GM23338 (cell line): ENCODE measurements around the gene FOXK2. TPM values are rescaled to one million over a fixed set of nuclear protein-coding genes. Genes with fewer than 3 reads are reported as not detected.
"Not testable (repeated sequence)": the region's sequence is repeated elsewhere in the genome, so short reads cannot be mapped to it uniquely, and the experiment has no call there.

ENCODE experiments used
- ATAC-seq: fragments of 200-7000 bp; cut with Tn5 transposase; 3 replicates; pipeline ENCODE4 v1.9.1; 2020
- DNase-seq: peaks from one replicate; pipeline ENCODE4 v3.0.0-alpha.2; 2015; ENCODE audit warnings: low spot score
- H2AFZ ChIP-seq: fragments of 200-600 bp; sonication (generic); 2 replicates; pipeline ENCODE4 v1.8.0; 2016; ENCODE audit warnings: antibody characterized with exemption, mild to moderate bottlenecking, moderate library complexity
- H3F3A ChIP-seq: fragments of 200-600 bp; sonication (generic); replicated peaks from 2 replicates; pipeline ENCODE4 v1.8.0; 2017; ENCODE audit warnings: antibody characterized with exemption, mixed run types, low read depth
- H3K27ac ChIP-seq: fragments of 200-600 bp; sonication (generic); 2 replicates; pipeline ENCODE4 v1.6.1; 2016; ENCODE audit warnings: low read depth
- H3K27me3 ChIP-seq: fragments of 200-600 bp; sonication (generic); 2 replicates; pipeline ENCODE4 v1.8.0; 2016; ENCODE audit warnings: mild to moderate bottlenecking, mixed run types, moderate library complexity; ENCODE audit not compliant: insufficient read depth
- H3K36me3 ChIP-seq: fragments of 200-600 bp; sonication (generic); 2 replicates; pipeline ENCODE4 v1.8.0; 2016; ENCODE audit warnings: mild to moderate bottlenecking; ENCODE audit not compliant: insufficient read depth
- H3K4me1 ChIP-seq: fragments of 200-600 bp; sonication (generic); 2 replicates; pipeline ENCODE4 v1.8.0; 2016; ENCODE audit warnings: mild to moderate bottlenecking, moderate library complexity; ENCODE audit not compliant: insufficient read depth
- H3K4me2 ChIP-seq: fragments of 200-600 bp; sonication (generic); 2 replicates; pipeline ENCODE4 v1.7.1; 2017; ENCODE audit warnings: mixed run types
- H3K4me3 ChIP-seq: fragments of 200-600 bp; sonication (generic); 2 replicates; pipeline ENCODE4 v1.6.1; 2016; ENCODE audit warnings: mixed run types
- H3K79me2 ChIP-seq: fragments of 200-600 bp; sonication (generic); replicated peaks from 2 replicates; pipeline ENCODE4 v1.8.0; 2017; ENCODE audit warnings: mild to moderate bottlenecking; ENCODE audit not compliant: insufficient read depth
- H3K9me2 ChIP-seq: fragments of 200-600 bp; sonication (generic); 2 replicates; pipeline ENCODE4 v1.8.0; 2017; ENCODE audit not compliant: insufficient read depth
- H4K20me1 ChIP-seq: fragments of 200-600 bp; sonication (generic); replicated peaks from 2 replicates; pipeline ENCODE4 v1.8.0; 2017; ENCODE audit warnings: mild to moderate bottlenecking; ENCODE audit not compliant: insufficient read depth
- H3K27ac Mint-ChIP-seq: 2 replicates; pipeline ENCODE4 v1.8.0; 2020; ENCODE audit warnings: inconsistent platforms, mild to moderate bottlenecking, moderate library complexity, mixed read lengths
- H3K27me3 Mint-ChIP-seq: 3 replicates; pipeline ENCODE4 v1.8.0; 2022; ENCODE audit warnings: low read depth, mild to moderate bottlenecking, moderate library complexity, mixed read lengths, inconsistent platforms; ENCODE audit not compliant: insufficient read depth, poor library complexity
- H3K36me3 Mint-ChIP-seq: 3 replicates; pipeline ENCODE4 v1.8.0; 2021; ENCODE audit warnings: low read depth, mild to moderate bottlenecking, inconsistent platforms, moderate library complexity, mixed read lengths
- H3K4me1 Mint-ChIP-seq: 3 replicates; pipeline ENCODE4 v1.8.0; 2020; ENCODE audit warnings: mild to moderate bottlenecking, inconsistent platforms, mixed read lengths
- H3K4me3 Mint-ChIP-seq: 3 replicates; pipeline ENCODE4 v1.8.0; 2021; ENCODE audit warnings: moderate library complexity, mild to moderate bottlenecking, inconsistent platforms, mixed read lengths
- H3K9me3 Mint-ChIP-seq: 3 replicates; pipeline ENCODE4 v1.8.0; 2020; ENCODE audit warnings: moderate library complexity, mild to moderate bottlenecking, inconsistent platforms, mixed read lengths
- CREB1 ChIP-seq: fragments of 250-450 bp; sonication (Bioruptor Pico); IDR thresholded peaks from 2 replicates; pipeline ENCODE4 v1.5.0; 2020; ENCODE audit warnings: low read depth, mild to moderate bottlenecking, moderate library complexity
- STAT1 ChIP-seq: IDR thresholded peaks from one replicate; pipeline ENCODE4 v1.6.1; 2016; ENCODE audit warnings: antibody characterized with exemption; ENCODE audit not compliant: unreplicated experiment
- ZNF114 ChIP-seq: fragments of 250-450 bp; sonication (Bioruptor Pico); IDR thresholded peaks from 2 replicates; pipeline ENCODE4 v1.5.0; 2020; ENCODE audit warnings: mild to moderate bottlenecking, moderate library complexity
- ZNF331 ChIP-seq: fragments of 250-450 bp; sonication (Bioruptor Pico); IDR thresholded peaks from 2 replicates; pipeline ENCODE4 v1.5.0; 2020; ENCODE audit warnings: low read depth, mild to moderate bottlenecking, moderate library complexity
- ZNF462 ChIP-seq: fragments of 250-450 bp; sonication (Bioruptor Pico); IDR thresholded peaks from 2 replicates; pipeline ENCODE4 v1.5.0; 2020; ENCODE audit warnings: mild to moderate bottlenecking, moderate library complexity
- polyA plus RNA-seq: library from polyadenylated mRNA; unstranded; fragments of >200 nt; fragmentation: Nextera tagmentation; extraction: Ambion mirVana; gene quantifications from 2 replicates; pipeline ENCODE4 v1.2.1, GENCODE V29; 2016
- total RNA-seq: library from RNA; depleted of rRNA; stranded (reverse); fragments of >200 nt; shearing (Covaris generic); gene quantifications from 2 replicates; pipeline ENCODE4 v1.2.3, GENCODE V29; 2014

Gene FOXK2
- total and polyA plus RNA-seq, 2 experiments from 2014 or later = 12.3 to 66.0 TPM

- not testable (repeated sequence) for H3K4me3 ChIP-seq, H3K9me3 Mint-ChIP-seq, H3K9me2 ChIP-seq, ATAC-seq, DNase-seq, H3K4me1 Mint-ChIP-seq, H2AFZ ChIP-seq, H3K4me1 ChIP-seq, H3K27ac Mint-ChIP-seq, H3K27me3 ChIP-seq, H3K27ac ChIP-seq, H3K4me3 Mint-ChIP-seq, H3K79me2 ChIP-seq, H3K4me2 ChIP-seq, H3K27me3 Mint-ChIP-seq
- peaks cover 18% of the 10 kb centered on the region for H3K36me3 ChIP-seq
- peaks cover 18% of the 10 kb centered on the region for H4K20me1 ChIP-seq
- H3F3A ChIP-seq = peaks cover 18% of the 10 kb centered on the region; the same call in 1 of the 2 replicates
- peaks cover 70% of the 10 kb centered on the region for H3K36me3 Mint-ChIP-seq
Measured at GRCh38 chr17:82585935-82586575, 66.5 kb downstream of the FOXK2 start.

- H3K36me3 Mint-ChIP-seq = peaks cover 69% of the 10 kb centered on the region
- Histone ChIP-seq H2AFZ (no peak overlapping the region), H3K36me3 (peaks cover 18% of the 10 kb centered on the region), H3K4me2 (no peak overlapping the region), H3K27ac (no peak overlapping the region), H3K4me3 (no peak overlapping the region), H3F3A (peaks cover 21% of the 10 kb centered on the region; the same call in 1 of the 2 replicates), H3K9me2 (no peaks in the 10 kb centered on the region), H4K20me1 (peaks cover 11% of the 10 kb centered on the region), H3K27me3 (no peaks in the 10 kb centered on the region), H3K4me1 (no peaks in the 10 kb centered on the region), H3K79me2 (peaks cover 9% of the 10 kb centered on the region)
- ATAC-seq = no peak
- no peak overlapping the region for H3K27ac Mint-ChIP-seq
- peaks cover 2% of the 10 kb centered on the region for H3K27me3 Mint-ChIP-seq
- no peaks in the 10 kb centered on the region; the same call in 2 of the 3 replicates for H3K4me1 Mint-ChIP-seq
- TF ChIP-seq ZNF331 (CRISPR knock-in tag) (no peak), ZNF114 (CRISPR knock-in tag) (no peak), ZNF462 (no peak), STAT1 (no peak), CREB1 (no peak)
- no peak for DNase-seq
- peaks cover 3% of the 10 kb centered on the region; the same call in 1 of the 3 replicates for H3K9me3 Mint-ChIP-seq
- H3K4me3 Mint-ChIP-seq = no peak overlapping the region
Measured at GRCh38 chr17:82586576-82587233, 67.2 kb downstream of the FOXK2 start.
